Measurements from ENCODE around the gene SPX.

GRCh38 chr12:21528953-21529352 lies 2.9 kb downstream of the SPX start:
- no peak for TF ChIP-seq CTCF (IDR thresholded peaks at IDR 0.05)
- TF ChIP-seq EP300 (IDR thresholded peaks at IDR 0.05): no peak
- TF ChIP-seq POLR2A (IDR thresholded peaks at IDR 0.05): no peak

Data from ovary (tissue), 3 donors.